Stimulated activated CD4-positive, alpha-beta T cell treated with anti-CD3 and anti-CD28 coated beads, Interleukin-4, amount 100 ng/mL, for 48 hours (primary cell): Measurements from ENCODE around the gene SHTN1.

Source experiments
- DNase-seq, 2 donors: peaks; one replicate each; pipeline ENCODE4 v3.0.0-alpha.2; 2020; ENCODE audit warnings: low read depth in 2 of 2

SHTN1 gene

GRCh38 chr10:117005026-117005526, at the start of gene SHTN1:
Gene SHTN1, minus strand, starts transcription at chr10:117005187. Its CDS starts 108 bp downstream, at chr10:117005079.
- peak; percentile 4 to 11 for DNase-seq

- DNase-seq, result no peak
Measured at GRCh38 chr10:117053482-117053881, 48.5 kb upstream of the SHTN1 start.

- no peak for DNase-seq
Measured at GRCh38 chr10:117047947-117048346, 43.0 kb upstream of the SHTN1 start.

GRCh38 chr10:117016266-117016665, 11.3 kb upstream of the SHTN1 start:
- DNase-seq, result no peak

GRCh38 chr10:117014835-117015234, 9.8 kb upstream of the SHTN1 start:
- no peak for DNase-seq

GRCh38 chr10:117007080-117007479, 2.1 kb upstream of the SHTN1 start:
- DNase-seq, result no peak

- DNase-seq, result no peak
Measured at GRCh38 chr10:117005527-117006055, 604 bp upstream of the SHTN1 start.

GRCh38 chr10:117004227-117005025, 561 bp downstream of the SHTN1 start:
- no peak for DNase-seq

- DNase-seq, result no peak
Measured at GRCh38 chr10:117003336-117003735, 1.7 kb downstream of the SHTN1 start.

- DNase-seq, result no peak
Measured at GRCh38 chr10:117002206-117002605, 2.8 kb downstream of the SHTN1 start.

- no peak for DNase-seq
Measured at GRCh38 chr10:117001144-117001543, 3.8 kb downstream of the SHTN1 start.

- no peak for DNase-seq
Measured at GRCh38 chr10:117000580-117000979, 4.4 kb downstream of the SHTN1 start.

- no peak for DNase-seq
Measured at GRCh38 chr10:116998172-116998571, 6.8 kb downstream of the SHTN1 start.

- DNase-seq, result no peak
Measured at GRCh38 chr10:116997015-116997414, 8.0 kb downstream of the SHTN1 start.

GRCh38 chr10:116995648-116996047, 9.3 kb downstream of the SHTN1 start:
- no peak for DNase-seq

- no peak for DNase-seq
Measured at GRCh38 chr10:116994113-116994890, 10.7 kb downstream of the SHTN1 start.

GRCh38 chr10:116993610-116994009, 11.4 kb downstream of the SHTN1 start:
- no peak for DNase-seq

- no peak for DNase-seq
Measured at GRCh38 chr10:116992183-116992582, 12.8 kb downstream of the SHTN1 start.

- DNase-seq, result no peak
Measured at GRCh38 chr10:116990276-116990800, 14.6 kb downstream of the SHTN1 start.

- DNase-seq, result no peak
Measured at GRCh38 chr10:116989439-116989838, 15.5 kb downstream of the SHTN1 start.

GRCh38 chr10:116988311-116988710, 16.7 kb downstream of the SHTN1 start:
- no peak for DNase-seq

GRCh38 chr10:116985611-116986010, 19.4 kb downstream of the SHTN1 start:
- DNase-seq, result no peak
